Skeletal muscle tissue (tissue), 1 donor: ENCODE data around the gene WFDC10A. TPM values are rescaled to one million over a fixed set of nuclear protein-coding genes. Genes with fewer than 3 reads are reported as not detected.

Experiments used
- total RNA-seq: library from RNA; depleted of rRNA; stranded (reverse); fragments of >200 nt; gene quantifications from one replicate; pipeline ENCODE4 v1.2.3, GENCODE V29; 2014

WFDC10A gene
- total RNA-seq, 1 donor from 2014 or later, result not detected

Other genes starting within 250 kb of the WFDC10A start
- 3.7 TPM for gene DBNDD2, start 221.4 kb upstream of the WFDC10A start, total RNA-seq
- 16.2 TPM for gene PIGT, start 213.6 kb upstream of the WFDC10A start, total RNA-seq
- gene WFDC2, start 160.0 kb upstream of the WFDC10A start, total RNA-seq, result not detected
- gene SPINT3, start 114.1 kb upstream of the WFDC10A start, total RNA-seq, result not detected
- gene WFDC6, start 90.3 kb upstream of the WFDC10A start, total RNA-seq, result not detected
- gene EPPIN, start 82.3 kb upstream of the WFDC10A start, total RNA-seq, result not detected
- gene WFDC8, start 50.5 kb upstream of the WFDC10A start, total RNA-seq, result not detected
- gene WFDC9, start 1.5 kb downstream of the WFDC10A start, total RNA-seq, result not detected
- not detected for gene WFDC11, start 40.5 kb downstream of the WFDC10A start, total RNA-seq
- gene WFDC13, start 72.3 kb downstream of the WFDC10A start, total RNA-seq, result not detected
- not detected for gene WFDC10B, start 75.3 kb downstream of the WFDC10A start, total RNA-seq
- gene SPINT4, start 92.6 kb downstream of the WFDC10A start, total RNA-seq, result not detected
- gene WFDC3, start 162.1 kb downstream of the WFDC10A start, total RNA-seq, result not detected
- 18.3 TPM for gene DNTTIP1, start 162.2 kb downstream of the WFDC10A start, total RNA-seq
- 10.4 TPM for gene UBE2C, start 182.9 kb downstream of the WFDC10A start, total RNA-seq
- 2,844 TPM for gene TNNC2, start 197.6 kb downstream of the WFDC10A start, total RNA-seq
- 26.6 TPM for gene SNX21, start 204.1 kb downstream of the WFDC10A start, total RNA-seq
- gene ACOT8, start 227.7 kb downstream of the WFDC10A start, total RNA-seq, result 27.1 TPM
- 7.8 TPM for gene ZSWIM3, start 227.9 kb downstream of the WFDC10A start, total RNA-seq